Endothelial cell (in vitro differentiated cells): ENCODE data around the gene PKP2. TPM values are rescaled to one million over a fixed set of nuclear protein-coding genes. Genes with fewer than 3 reads are reported as not detected.
"Not testable (repeated sequence)": the region's sequence is repeated elsewhere in the genome, so short reads cannot be mapped to it uniquely, and the experiment has no call there.

Experiments used
- DNase-seq: peaks from one replicate; pipeline ENCODE4 v3.0.0; 2021; ENCODE audit warnings: low spot score
- H3K27ac Mint-ChIP-seq: one replicate; pipeline ENCODE4 v1.8.0; 2021; ENCODE audit warnings: mixed read lengths, inconsistent platforms; ENCODE audit not compliant: unreplicated experiment
- H3K27me3 Mint-ChIP-seq: one replicate; pipeline ENCODE4 v1.8.0; 2021; ENCODE audit warnings: mild to moderate bottlenecking, moderate library complexity, mixed read lengths, inconsistent platforms; ENCODE audit not compliant: unreplicated experiment
- H3K36me3 Mint-ChIP-seq: one replicate; pipeline ENCODE4 v1.8.0; 2021; ENCODE audit warnings: mild to moderate bottlenecking, low read depth, mixed read lengths, inconsistent platforms; ENCODE audit not compliant: unreplicated experiment
- H3K4me1 Mint-ChIP-seq: one replicate; pipeline ENCODE4 v1.8.0; 2021; ENCODE audit warnings: mild to moderate bottlenecking, mixed read lengths, inconsistent platforms; ENCODE audit not compliant: unreplicated experiment
- H3K4me3 Mint-ChIP-seq: one replicate; pipeline ENCODE4 v1.8.0; 2021; ENCODE audit warnings: mild to moderate bottlenecking, mixed read lengths, inconsistent platforms; ENCODE audit not compliant: unreplicated experiment
- H3K9me3 Mint-ChIP-seq: one replicate; pipeline ENCODE4 v1.8.0; 2021; ENCODE audit warnings: mixed read lengths, inconsistent platforms; ENCODE audit not compliant: unreplicated experiment
- CTCF ChIP-seq: fragments of 200-600 bp; sonication (generic); IDR thresholded peaks from one replicate; pipeline ENCODE4 v1.5.0; 2021; ENCODE audit warnings: antibody characterized with exemption; ENCODE audit not compliant: unreplicated experiment
- total RNA-seq: library from RNA; stranded (reverse); fragmentation: NEBNext Ultra II Directional; extraction: Animal tissue kit (Norgen Biotek cat#: 25700); gene quantifications from one replicate; pipeline ENCODE4 v1.2.1, GENCODE V29; 2021; ENCODE audit not compliant: unreplicated experiment

PKP2 gene
- total RNA-seq, 1 donor from 2014 or later: 9.0 TPM

GRCh38 chr12:32895688-32896431, 717 bp downstream of the PKP2 start:
- Mint-ChIP-seq H3K4me1 (peaks cover 38% of the 10 kb centered on the region), H3K4me3 (peak overlapping the region; percentile 96), H3K36me3 (peaks cover 4% of the 10 kb centered on the region), H3K27ac (peak overlapping the region; percentile 71), H3K9me3 (no peaks in the 10 kb centered on the region), H3K27me3 (peaks cover 7% of the 10 kb centered on the region)
- peak; percentile 13 for DNase-seq
- no peak for TF ChIP-seq CTCF

- no peak for DNase-seq
- Mint-ChIP-seq H3K4me1 (peaks cover 38% of the 10 kb centered on the region), H3K4me3 (no peak overlapping the region), H3K36me3 (peaks cover 4% of the 10 kb centered on the region), H3K9me3 (no peaks in the 10 kb centered on the region), H3K27me3 (peaks cover 7% of the 10 kb centered on the region), H3K27ac (no peak overlapping the region)
- TF ChIP-seq CTCF: no peak
Observed at GRCh38 chr12:32894566-32894965, 2.0 kb downstream of the PKP2 start.

- no peak for DNase-seq
- Mint-ChIP-seq H3K4me1 (peaks cover 45% of the 10 kb centered on the region), H3K4me3 (no peak overlapping the region), H3K9me3 (no peaks in the 10 kb centered on the region), H3K27ac (peak overlapping the region; percentile 91), H3K36me3 (peaks cover 4% of the 10 kb centered on the region), H3K27me3 (peaks cover 4% of the 10 kb centered on the region)
- TF ChIP-seq CTCF: no peak
Observed at GRCh38 chr12:32893458-32893857, 3.1 kb downstream of the PKP2 start.

GRCh38 chr12:32893043-32893442, 3.5 kb downstream of the PKP2 start:
- peak overlapping the region; percentile 91 for H3K27ac Mint-ChIP-seq

GRCh38 chr12:32892369-32892768, 4.2 kb downstream of the PKP2 start:
- not testable (repeated sequence) for H3K27me3 Mint-ChIP-seq, DNase-seq, H3K4me3 Mint-ChIP-seq, H3K9me3 Mint-ChIP-seq, H3K36me3 Mint-ChIP-seq
- peak overlapping the region; percentile 69 for H3K27ac Mint-ChIP-seq
- peaks cover 45% of the 10 kb centered on the region for H3K4me1 Mint-ChIP-seq

More at GRCh38 chr12:32893043-32893442, 3.5 kb downstream of the PKP2 start:
- Mint-ChIP-seq H3K27me3 (peaks cover 4% of the 10 kb centered on the region), H3K9me3 (no peaks in the 10 kb centered on the region), H3K36me3 (peaks cover 4% of the 10 kb centered on the region), H3K4me3 (peak overlapping the region; percentile 23), H3K4me1 (peaks cover 45% of the 10 kb centered on the region)
- no peak for DNase-seq
- no peak for TF ChIP-seq CTCF
